Measurements from ENCODE around the gene AOPEP. TPM values are rescaled to one million over a fixed set of nuclear protein-coding genes. Genes with fewer than 3 reads are reported as not detected.
A peak's percentile ranks its signal among the peaks of the same experiment; 100 is the strongest.

AOPEP gene
- total and polyA plus RNA-seq, 4 donors: 29.0 to 121 (median 60.0) TPM

- H3K36me3 ChIP-seq (ENCODE audit: control insufficient read depth in 4 of 4, insufficient read depth in 4 of 4, low read length in 4 of 4): no peaks in the 10 kb centered on the region
- DNase-seq: no peak
- 91 to 93% methylated on average over 4 of the region's 4 CpGs for WGBS, 2 donors
- no peak for ATAC-seq (ENCODE audit: insufficient read depth, low FRiP score)
- H3K4me3 ChIP-seq: no peak overlapping the region
- TF ChIP-seq CTCF (IDR thresholded peaks at IDR 0.05; ENCODE audit: control extremely low read depth, extremely low read depth): no peak
- no peaks in the 10 kb centered on the region for H3K27me3 ChIP-seq (ENCODE audit: control insufficient read depth in 3 of 3, insufficient read depth in 3 of 3, low read length in 2 of 3)
- no peak overlapping the region for H3K9ac ChIP-seq (ENCODE audit: insufficient read depth in 1 of 2, low read length in 2 of 2)
- H3K4me1 ChIP-seq (ENCODE audit: control insufficient read depth in 5 of 5, insufficient read depth in 5 of 5, low read length in 5 of 5): peaks cover 0 to 20% (median 0%) of the 10 kb centered on the region in 5 donors
- H3K27ac ChIP-seq (ENCODE audit: low read depth in 1 of 2, low read length in 1 of 2): no peak overlapping the region
- H3K9me3 ChIP-seq (ENCODE audit: control insufficient read depth in 4 of 4, insufficient read depth in 3 of 4, low read length in 3 of 4): no peaks in the 10 kb centered on the region
Observed at GRCh38 chr9:94699715-94700373, 26.7 kb upstream of the AOPEP start.

- ATAC-seq (ENCODE audit: insufficient read depth, low FRiP score) (no peak), DNase-seq (no peak)
- H3K27ac ChIP-seq (ENCODE audit: low read depth in 1 of 2, low read length in 1 of 2): no peak overlapping the region
- H3K27me3 ChIP-seq (ENCODE audit: control insufficient read depth in 3 of 3, insufficient read depth in 3 of 3, low read length in 2 of 3): no peaks in the 10 kb centered on the region
- H3K9ac ChIP-seq (ENCODE audit: insufficient read depth in 1 of 2, low read length in 2 of 2): no peak overlapping the region
- no peaks in the 10 kb centered on the region for H3K9me3 ChIP-seq (ENCODE audit: control insufficient read depth in 4 of 4, insufficient read depth in 3 of 4, low read length in 3 of 4)
- no peak for TF ChIP-seq CTCF (IDR thresholded peaks at IDR 0.05; ENCODE audit: control extremely low read depth, extremely low read depth)
- H3K4me1 ChIP-seq (ENCODE audit: control insufficient read depth in 5 of 5, insufficient read depth in 5 of 5, low read length in 5 of 5): peaks cover 0 to 25% (median 0%) of the 10 kb centered on the region in 5 donors
- WGBS, 2 donors: 88 to 94% methylated on average over 3 of the region's 3 CpGs
- H3K36me3 ChIP-seq (ENCODE audit: control insufficient read depth in 4 of 4, insufficient read depth in 4 of 4, low read length in 4 of 4): no peaks in the 10 kb centered on the region
- no peak overlapping the region for H3K4me3 ChIP-seq
Observed at GRCh38 chr9:94700445-94700844, 26.1 kb upstream of the AOPEP start.

- ATAC-seq (ENCODE audit: insufficient read depth, low FRiP score): no peak
- TF ChIP-seq CTCF (IDR thresholded peaks at IDR 0.05; ENCODE audit: control extremely low read depth, extremely low read depth): no peak
- Histone ChIP-seq H3K27ac (ENCODE audit: low read depth in 1 of 2, low read length in 1 of 2) (no peak overlapping the region), H3K4me3 (no peak overlapping the region), H3K9me3 (ENCODE audit: control insufficient read depth in 4 of 4, insufficient read depth in 3 of 4, low read length in 3 of 4) (no peaks in the 10 kb centered on the region), H3K36me3 (ENCODE audit: control insufficient read depth in 4 of 4, insufficient read depth in 4 of 4, low read length in 4 of 4) (no peaks in the 10 kb centered on the region), H3K4me1 (ENCODE audit: control insufficient read depth in 5 of 5, insufficient read depth in 5 of 5, low read length in 5 of 5) (peaks cover 0 to 34% (median 0%) of the 10 kb centered on the region in 5 donors), H3K9ac (ENCODE audit: insufficient read depth in 1 of 2, low read length in 2 of 2) (no peak overlapping the region), H3K27me3 (ENCODE audit: control insufficient read depth in 3 of 3, insufficient read depth in 3 of 3, low read length in 2 of 3) (no peaks in the 10 kb centered on the region)
- WGBS, 2 donors: 53 to 62% methylated on average over 4 of the region's 4 CpGs
- DNase-seq: peak in 1 of 3 donors; percentile 31
Observed at GRCh38 chr9:94703488-94704140, 22.9 kb upstream of the AOPEP start.
